GM12801 (cell line): Measurements from ENCODE around the gene OR10AD1.

ENCODE experiments used
- CTCF ChIP-seq: IDR thresholded peaks from one replicate; pipeline ENCODE4 v1.5.1; 2011; ENCODE audit warnings: control low read depth; ENCODE audit not compliant: insufficient read length; ENCODE audit errors: extremely low read depth

OR10AD1 gene

GRCh38 chr12:48203192-48203591 lies at the start of gene OR10AD1:
Gene OR10AD1 (minus strand): TSS chr12:48203292. CDS start chr12:48203292, 0 bp downstream.
- no peak for TF ChIP-seq CTCF

GRCh38 chr12:48247181-48247966 lies 44.3 kb upstream of the OR10AD1 start:
- no peak for TF ChIP-seq CTCF

GRCh38 chr12:48237162-48237561 lies 34.1 kb upstream of the OR10AD1 start:
- no peak for TF ChIP-seq CTCF

- no peak for TF ChIP-seq CTCF
Measured at GRCh38 chr12:48235796-48236333, 32.8 kb upstream of the OR10AD1 start.

- TF ChIP-seq CTCF: no peak
Measured at GRCh38 chr12:48221645-48222044, 18.6 kb upstream of the OR10AD1 start.

GRCh38 chr12:48220701-48221100 lies 17.6 kb upstream of the OR10AD1 start:
- TF ChIP-seq CTCF: no peak

- TF ChIP-seq CTCF: no peak
Measured at GRCh38 chr12:48219631-48220030, 16.5 kb upstream of the OR10AD1 start.
